ENCODE measurements around the gene PDZRN4. TPM values are rescaled to one million over a fixed set of nuclear protein-coding genes. Genes with fewer than 3 reads are reported as not detected.
A peak's percentile ranks its signal among the peaks of the same experiment; 100 is the strongest.

PDZRN4 gene
- total and polyA plus RNA-seq, 2 experiments from 2014 or later = 0.90 TPM; not detected in 1

DNA sequence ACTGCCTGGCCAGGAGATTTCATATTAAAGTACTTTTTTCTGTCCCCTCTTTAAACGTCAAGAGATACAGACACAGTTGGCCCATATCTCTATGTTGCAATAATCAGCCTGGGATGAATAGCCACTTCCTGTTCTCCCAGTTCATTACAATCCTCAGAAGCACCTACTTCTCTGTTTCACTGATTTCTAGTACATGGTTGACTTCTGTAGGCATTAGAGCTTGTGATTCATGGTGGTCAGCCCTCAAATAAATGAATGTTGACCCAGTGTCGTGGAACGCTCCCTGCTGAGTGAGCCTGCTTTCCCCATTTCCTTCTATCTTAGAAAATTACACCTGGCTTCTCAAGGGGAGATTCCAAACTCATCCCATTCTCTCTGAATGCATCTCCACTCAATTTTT is 416.7 kb downstream of the PDZRN4 start (continued):
- TF ChIP-seq, protein P1, sequence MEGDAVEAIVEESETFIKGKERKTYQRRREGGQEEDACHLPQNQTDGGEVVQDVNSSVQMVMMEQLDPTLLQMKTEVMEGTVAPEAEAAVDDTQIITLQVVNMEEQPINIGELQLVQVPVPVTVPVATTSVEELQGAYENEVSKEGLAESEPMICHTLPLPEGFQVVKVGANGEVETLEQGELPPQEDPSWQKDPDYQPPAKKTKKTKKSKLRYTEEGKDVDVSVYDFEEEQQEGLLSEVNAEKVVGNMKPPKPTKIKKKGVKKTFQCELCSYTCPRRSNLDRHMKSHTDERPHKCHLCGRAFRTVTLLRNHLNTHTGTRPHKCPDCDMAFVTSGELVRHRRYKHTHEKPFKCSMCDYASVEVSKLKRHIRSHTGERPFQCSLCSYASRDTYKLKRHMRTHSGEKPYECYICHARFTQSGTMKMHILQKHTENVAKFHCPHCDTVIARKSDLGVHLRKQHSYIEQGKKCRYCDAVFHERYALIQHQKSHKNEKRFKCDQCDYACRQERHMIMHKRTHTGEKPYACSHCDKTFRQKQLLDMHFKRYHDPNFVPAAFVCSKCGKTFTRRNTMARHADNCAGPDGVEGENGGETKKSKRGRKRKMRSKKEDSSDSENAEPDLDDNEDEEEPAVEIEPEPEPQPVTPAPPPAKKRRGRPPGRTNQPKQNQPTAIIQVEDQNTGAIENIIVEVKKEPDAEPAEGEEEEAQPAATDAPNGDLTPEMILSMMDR (conservative IDR thresholded peaks at IDR 0.05; ENCODE audit: low read depth in 2 of 2) = no peak

GRCh38 chr12:41605545-41606305 is 417.6 kb downstream of the PDZRN4 start:
- H3K27me3 Mint-ChIP-seq (ENCODE audit: insufficient read depth, low read depth, poor library complexity) = no peaks in the 10 kb centered on the region
- H3K9me3 Mint-ChIP-seq = peaks cover 16% of the 10 kb centered on the region; the same call in 2 of the 3 replicates
- H3K4me3 Mint-ChIP-seq = no peak overlapping the region
- H3F3A ChIP-seq (replicated peaks; ENCODE audit: low read depth) = no peaks in the 10 kb centered on the region
- H3K36me3 Mint-ChIP-seq (ENCODE audit: low read depth) = peaks cover 12% of the 10 kb centered on the region
- 0 out of 2 replicates have a peak overlapping the region, but pooled peaks have one; percentile 8 for H2AFZ ChIP-seq
- DNase-seq (ENCODE audit: low spot score) (no peak), ATAC-seq (peak; percentile 31; the same call in 1 of the 3 replicates)
- H3K9me2 ChIP-seq (ENCODE audit: insufficient read depth) = no peaks in the 10 kb centered on the region
- H3K27ac ChIP-seq (ENCODE audit: low read depth) = no peak overlapping the region
- H3K4me3 ChIP-seq = no peak overlapping the region
- H3K79me2 ChIP-seq (replicated peaks; ENCODE audit: insufficient read depth) = no peaks in the 10 kb centered on the region
- peak overlapping the region; percentile 36; the same call in 1 of the 2 replicates for H3K4me2 ChIP-seq
- no peaks in the 10 kb centered on the region for H4K20me1 ChIP-seq (replicated peaks; ENCODE audit: insufficient read depth)
- H3K4me1 ChIP-seq (ENCODE audit: insufficient read depth) = peaks cover 33% of the 10 kb centered on the region
- H3K27ac Mint-ChIP-seq = no peak overlapping the region
- H3K4me1 Mint-ChIP-seq = peaks cover 6% of the 10 kb centered on the region; the same call in 2 of the 3 replicates
- no peaks in the 10 kb centered on the region for H3K36me3 ChIP-seq (ENCODE audit: insufficient read depth)
- H3K27me3 ChIP-seq (ENCODE audit: insufficient read depth) = no peaks in the 10 kb centered on the region
- TF ChIP-seq STAT1 (IDR thresholded peaks at IDR 0.05; ENCODE audit: unreplicated experiment) = no peak
- no peak for TF ChIP-seq CREB1 (CRISPR knock-in tag; IDR thresholded peaks at IDR 0.05; ENCODE audit: low read depth)
- TF ChIP-seq, protein P1 (conservative IDR thresholded peaks at IDR 0.05; ENCODE audit: low read depth in 2 of 2) = no peak
- no peak for TF ChIP-seq JUNB (IDR thresholded peaks at IDR 0.05; ENCODE audit: unreplicated experiment)
- TF ChIP-seq ZNF331 (CRISPR knock-in tag; IDR thresholded peaks at IDR 0.05; ENCODE audit: low read depth) = no peak
- no peak for TF ChIP-seq NANOG (IDR thresholded peaks at IDR 0.05; ENCODE audit: borderline replicate concordance)
- no peak for TF ChIP-seq EZH2 (IDR thresholded peaks at IDR 0.05; ENCODE audit: low read depth, unreplicated experiment)
- TF ChIP-seq, protein P2, sequence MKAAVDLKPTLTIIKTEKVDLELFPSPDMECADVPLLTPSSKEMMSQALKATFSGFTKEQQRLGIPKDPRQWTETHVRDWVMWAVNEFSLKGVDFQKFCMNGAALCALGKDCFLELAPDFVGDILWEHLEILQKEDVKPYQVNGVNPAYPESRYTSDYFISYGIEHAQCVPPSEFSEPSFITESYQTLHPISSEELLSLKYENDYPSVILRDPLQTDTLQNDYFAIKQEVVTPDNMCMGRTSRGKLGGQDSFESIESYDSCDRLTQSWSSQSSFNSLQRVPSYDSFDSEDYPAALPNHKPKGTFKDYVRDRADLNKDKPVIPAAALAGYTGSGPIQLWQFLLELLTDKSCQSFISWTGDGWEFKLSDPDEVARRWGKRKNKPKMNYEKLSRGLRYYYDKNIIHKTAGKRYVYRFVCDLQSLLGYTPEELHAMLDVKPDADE (IDR thresholded peaks at IDR 0.05) = no peak
- TF ChIP-seq ZNF462 (CRISPR knock-in tag; IDR thresholded peaks at IDR 0.05) = no peak
- no peak for TF ChIP-seq EZH2phosphoT487 (IDR thresholded peaks at IDR 0.05; ENCODE audit: unreplicated experiment)
- TF ChIP-seq POLR2AphosphoS5 (IDR thresholded peaks at IDR 0.05; ENCODE audit: low read depth) = no peak
- TF ChIP-seq ZNF114 (CRISPR knock-in tag; IDR thresholded peaks at IDR 0.05) = no peak
